Measurements from ENCODE around the gene SOX3.

The SOX3 gene

DNA sequence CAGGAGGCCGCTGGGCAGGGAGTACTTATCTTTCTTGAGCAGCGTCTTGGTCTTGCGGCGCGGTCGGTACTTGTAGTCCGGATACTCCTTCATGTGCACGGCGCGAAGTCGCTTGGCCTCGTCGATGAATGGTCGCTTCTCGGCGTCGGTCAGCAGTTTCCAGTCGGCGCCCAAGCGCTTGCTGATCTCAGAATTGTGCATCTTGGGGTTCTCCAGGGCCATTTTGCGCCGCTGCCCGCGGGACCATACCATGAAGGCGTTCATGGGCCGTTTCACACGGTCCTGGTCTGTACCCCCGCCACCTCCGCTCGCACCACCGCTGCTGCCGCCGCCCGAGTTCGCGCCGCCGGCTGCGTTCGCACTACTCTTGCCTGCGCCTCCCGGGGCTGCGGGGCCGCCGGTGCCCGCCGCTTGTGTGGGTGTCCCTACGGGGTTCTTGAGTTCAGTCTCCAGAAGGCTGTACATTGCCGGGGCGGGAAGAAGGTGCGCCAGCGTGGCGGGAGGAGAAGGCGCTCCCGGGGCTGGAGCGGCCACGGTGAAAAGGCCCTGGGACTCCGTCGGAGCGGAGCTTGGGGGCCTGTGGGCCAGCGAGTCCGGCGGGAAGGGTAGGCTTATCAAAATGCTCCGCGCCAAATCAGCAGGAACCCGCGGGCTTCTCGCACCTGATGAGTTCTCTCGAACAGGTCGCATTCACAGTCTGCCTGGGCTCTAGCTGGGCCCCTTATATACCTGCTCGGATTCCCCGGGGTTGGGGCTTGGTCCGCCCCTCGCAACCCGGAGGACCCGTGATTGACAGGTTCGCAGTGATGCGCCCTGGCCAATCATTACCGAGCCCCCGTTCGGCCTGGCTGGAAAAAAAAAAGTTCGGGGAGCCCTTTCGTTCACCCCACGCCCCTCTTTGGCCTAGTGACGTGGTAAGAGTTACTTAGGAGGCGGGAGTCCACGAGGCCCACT is at the start of gene SOX3:
TSS of gene SOX3 (minus strand) at position 699 of the 954 bp plus-strand sequence. CDS start at position 690, 9 bp downstream.
- no peak for TF ChIP-seq EZH2 (optimal IDR thresholded peaks at IDR 0.05; ENCODE audit: low read depth, low read length)
- TF ChIP-seq, protein P1, sequence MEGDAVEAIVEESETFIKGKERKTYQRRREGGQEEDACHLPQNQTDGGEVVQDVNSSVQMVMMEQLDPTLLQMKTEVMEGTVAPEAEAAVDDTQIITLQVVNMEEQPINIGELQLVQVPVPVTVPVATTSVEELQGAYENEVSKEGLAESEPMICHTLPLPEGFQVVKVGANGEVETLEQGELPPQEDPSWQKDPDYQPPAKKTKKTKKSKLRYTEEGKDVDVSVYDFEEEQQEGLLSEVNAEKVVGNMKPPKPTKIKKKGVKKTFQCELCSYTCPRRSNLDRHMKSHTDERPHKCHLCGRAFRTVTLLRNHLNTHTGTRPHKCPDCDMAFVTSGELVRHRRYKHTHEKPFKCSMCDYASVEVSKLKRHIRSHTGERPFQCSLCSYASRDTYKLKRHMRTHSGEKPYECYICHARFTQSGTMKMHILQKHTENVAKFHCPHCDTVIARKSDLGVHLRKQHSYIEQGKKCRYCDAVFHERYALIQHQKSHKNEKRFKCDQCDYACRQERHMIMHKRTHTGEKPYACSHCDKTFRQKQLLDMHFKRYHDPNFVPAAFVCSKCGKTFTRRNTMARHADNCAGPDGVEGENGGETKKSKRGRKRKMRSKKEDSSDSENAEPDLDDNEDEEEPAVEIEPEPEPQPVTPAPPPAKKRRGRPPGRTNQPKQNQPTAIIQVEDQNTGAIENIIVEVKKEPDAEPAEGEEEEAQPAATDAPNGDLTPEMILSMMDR (IDR thresholded peaks at IDR 0.05; ENCODE audit: low read length), result no peak
- no peak for TF ChIP-seq EZH2phosphoT487 (IDR thresholded peaks at IDR 0.05; ENCODE audit: low read length)
- H3K4me2 ChIP-seq (ENCODE audit: low read depth, low read length), result no peak within 1 kb of the TSS

DNA sequence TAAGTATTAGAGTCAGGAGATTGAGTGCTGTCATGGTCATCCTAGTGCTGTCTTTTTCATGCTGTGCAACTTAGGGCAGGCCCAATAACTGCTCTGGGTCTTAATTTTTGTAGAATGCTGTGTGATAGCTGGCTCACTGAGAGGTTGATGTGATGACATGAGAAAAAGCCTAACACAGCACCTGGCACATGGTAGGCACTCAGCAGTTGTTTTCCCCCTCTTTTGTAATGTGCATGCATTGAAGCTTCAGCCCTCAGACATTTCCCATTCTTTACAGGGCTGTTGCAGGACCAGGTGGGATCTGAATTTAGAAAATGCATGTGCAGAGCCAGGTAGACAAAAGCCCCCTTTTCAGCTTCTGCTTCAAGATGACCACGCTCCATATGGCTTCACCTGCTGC is 44.1 kb upstream of the SOX3 start:
- Histone ChIP-seq H3F3A (ENCODE audit: insufficient read depth, low read length) (no peaks in the 10 kb centered on the region), H3K4me1 (ENCODE audit: low read length) (no peaks in the 10 kb centered on the region), H3K79me2 (ENCODE audit: low read length) (no peaks in the 10 kb centered on the region), H3K4me2 (ENCODE audit: low read depth, low read length) (no peak overlapping the region), H3K9me2 (replicated peaks; ENCODE audit: insufficient read depth, low read length) (no peaks in the 10 kb centered on the region), H3K27ac (ENCODE audit: low read length) (no peak overlapping the region), H3K9me3 (replicated peaks; ENCODE audit: insufficient read depth, low read length) (no peaks in the 10 kb centered on the region), H3K9ac (ENCODE audit: low read length) (no peak overlapping the region), H3K27me3 (replicated peaks; ENCODE audit: insufficient read depth, low read length) (no peaks in the 10 kb centered on the region), H4K20me1 (ENCODE audit: insufficient read depth, low read length) (no peaks in the 10 kb centered on the region), H3K36me3 (replicated peaks; ENCODE audit: insufficient read depth, low read length) (no peaks in the 10 kb centered on the region), H2AFZ (ENCODE audit: low read length) (no peak overlapping the region), H3K4me3 (ENCODE audit: low read length) (no peak overlapping the region)
- TF ChIP-seq EZH2 (optimal IDR thresholded peaks at IDR 0.05; ENCODE audit: low read depth, low read length), result no peak
- TF ChIP-seq, protein P1 (IDR thresholded peaks at IDR 0.05; ENCODE audit: low read length), result no peak
- DNase-seq, result no peak

More for the DNA sequence above, at the start of gene SOX3:
- no peak for DNase-seq
- H4K20me1 ChIP-seq (ENCODE audit: insufficient read depth, low read length), result no peaks in the 10 kb centered on the region
- H3K79me2 ChIP-seq (ENCODE audit: low read length), result no peaks in the 10 kb centered on the region
- H3K4me1 ChIP-seq (ENCODE audit: low read length), result no peaks in the 10 kb centered on the region
- no peak within 1 kb of the TSS for H2AFZ ChIP-seq (ENCODE audit: low read length)
- H3F3A ChIP-seq (ENCODE audit: insufficient read depth, low read length), result no peaks in the 10 kb centered on the region
- no peaks in the 10 kb centered on the region for H3K9me2 ChIP-seq (replicated peaks; ENCODE audit: insufficient read depth, low read length)
- no peaks in the 10 kb centered on the region for H3K36me3 ChIP-seq (replicated peaks; ENCODE audit: insufficient read depth, low read length)
- no peaks in the 10 kb centered on the region for H3K27me3 ChIP-seq (replicated peaks; ENCODE audit: insufficient read depth, low read length)
- no peaks in the 10 kb centered on the region for H3K9me3 ChIP-seq (replicated peaks; ENCODE audit: insufficient read depth, low read length)
- H3K27ac ChIP-seq (ENCODE audit: low read length), result no peak within 1 kb of the TSS
- no peak within 1 kb of the TSS for H3K9ac ChIP-seq (ENCODE audit: low read length)
- H3K4me3 ChIP-seq (ENCODE audit: low read length), result no peak within 1 kb of the TSS

DNA sequence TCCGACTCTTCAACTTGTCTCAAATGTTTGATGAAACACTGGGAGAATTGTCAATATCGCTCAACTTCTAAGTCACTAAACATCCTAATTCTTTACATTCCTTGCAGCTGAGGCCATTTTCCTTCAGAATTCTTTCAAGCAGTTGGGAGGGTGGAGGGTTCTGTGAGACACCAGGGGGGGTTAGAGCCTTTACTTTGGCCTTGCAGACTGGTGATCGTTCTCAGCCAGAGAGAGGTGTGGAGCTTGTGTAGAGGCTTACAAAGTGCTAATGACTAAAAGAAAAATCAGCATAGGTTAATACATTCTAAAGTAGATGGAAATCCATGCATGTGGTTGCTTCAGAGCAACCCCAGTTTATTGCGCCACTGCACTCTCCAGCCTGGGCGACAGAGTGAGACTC is 21.3 kb upstream of the SOX3 start:
- no peak overlapping the region for H3K27ac ChIP-seq (ENCODE audit: low read length)
- H3F3A ChIP-seq (ENCODE audit: insufficient read depth, low read length), result no peaks in the 10 kb centered on the region

More for the DNA sequence above, 21.3 kb upstream of the SOX3 start:
- Histone ChIP-seq H3K4me3 (ENCODE audit: low read length) (no peak overlapping the region), H3K36me3 (replicated peaks; ENCODE audit: insufficient read depth, low read length) (no peaks in the 10 kb centered on the region), H2AFZ (ENCODE audit: low read length) (no peak overlapping the region), H3K4me1 (ENCODE audit: low read length) (no peaks in the 10 kb centered on the region), H3K4me2 (ENCODE audit: low read depth, low read length) (no peak overlapping the region), H3K27me3 (replicated peaks; ENCODE audit: insufficient read depth, low read length) (no peaks in the 10 kb centered on the region), H3K9me3 (replicated peaks; ENCODE audit: insufficient read depth, low read length) (no peaks in the 10 kb centered on the region), H3K9me2 (replicated peaks; ENCODE audit: insufficient read depth, low read length) (no peaks in the 10 kb centered on the region), H4K20me1 (ENCODE audit: insufficient read depth, low read length) (no peaks in the 10 kb centered on the region), H3K79me2 (ENCODE audit: low read length) (no peaks in the 10 kb centered on the region), H3K9ac (ENCODE audit: low read length) (no peak overlapping the region)
- DNase-seq, result no peak
- TF ChIP-seq EZH2 (optimal IDR thresholded peaks at IDR 0.05; ENCODE audit: low read depth, low read length), result no peak
- TF ChIP-seq, protein P1 (IDR thresholded peaks at IDR 0.05; ENCODE audit: low read length), result no peak

All from MM.1S (cell line).